ENCODE results near the gene FAM210B.

The FAM210B gene

DNA sequence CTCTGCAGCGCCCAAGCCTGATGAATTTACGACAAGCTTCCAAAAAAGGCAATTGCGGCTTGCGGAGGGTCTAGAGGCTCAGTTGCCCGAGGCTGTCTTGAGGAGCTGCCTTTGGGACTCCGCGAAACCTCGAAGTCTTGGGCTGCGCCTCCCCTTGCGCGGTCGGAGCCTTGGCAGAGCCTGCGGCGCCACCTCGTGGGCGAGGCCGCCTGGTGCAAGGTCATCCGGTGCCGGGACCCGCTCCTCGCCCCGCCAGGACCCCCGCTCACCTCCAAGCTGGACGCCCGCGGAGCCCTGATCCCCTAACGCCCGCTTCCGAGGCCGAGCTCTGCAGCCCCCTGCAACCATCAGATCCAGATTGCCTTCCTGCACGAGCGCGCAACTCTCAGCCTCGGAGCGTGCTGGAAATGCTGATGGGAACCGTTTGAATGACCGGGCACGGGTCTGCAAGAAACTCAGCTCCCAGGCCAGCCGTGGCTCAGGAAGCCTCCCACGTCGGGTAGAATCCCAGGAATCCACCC, 14.9 kb upstream of the FAM210B start:
- H3K4me3 ChIP-seq (ENCODE audit: low read depth in 1 of 5, low read length in 5 of 5), result no peak overlapping the region
- no peaks in the 10 kb centered on the region for H3K36me3 ChIP-seq (ENCODE audit: control insufficient read depth in 5 of 5, insufficient read depth in 5 of 5, low read length in 5 of 5)
- H3K27me3 ChIP-seq (ENCODE audit: control insufficient read depth in 5 of 5, insufficient read depth in 4 of 5, low read length in 5 of 5), result peaks cover 6 to 23% (median 16%) of the 10 kb centered on the region in 5 donors
- no peaks in the 10 kb centered on the region for H3K9me3 ChIP-seq (ENCODE audit: control insufficient read depth in 5 of 5, low read length in 5 of 5)
- H3K9ac ChIP-seq (ENCODE audit: low read length in 5 of 5), result no peak overlapping the region
- H3K27ac ChIP-seq (ENCODE audit: low read depth, low read length), result no peak overlapping the region
- H3K4me1 ChIP-seq (ENCODE audit: control insufficient read depth in 5 of 5, insufficient read depth in 5 of 5, low read length in 5 of 5), result peaks cover 0 to 7% (median 7%) of the 10 kb centered on the region in 5 donors

DNA sequence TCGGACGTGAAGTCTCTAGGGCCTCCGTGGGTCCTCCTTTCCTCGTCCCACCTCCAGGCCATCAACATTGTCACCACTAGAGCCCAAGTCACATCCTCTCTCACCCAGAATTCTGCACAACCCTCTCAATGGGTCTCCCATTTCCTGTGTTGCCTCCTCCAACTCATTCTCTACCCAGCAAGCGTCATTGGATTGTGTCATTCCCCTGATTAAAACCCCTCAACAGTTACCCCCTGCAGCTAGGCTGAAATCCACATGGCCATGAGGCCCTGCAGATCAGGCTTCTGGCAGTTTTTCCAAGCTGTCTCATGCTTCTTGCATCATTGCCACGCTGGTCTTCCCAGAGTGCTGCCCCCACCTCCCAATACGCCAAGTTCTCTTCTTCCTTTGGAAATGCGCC, 12.9 kb upstream of the FAM210B start:
- Histone ChIP-seq H3K27me3 (ENCODE audit: control insufficient read depth in 5 of 5, insufficient read depth in 4 of 5, low read length in 5 of 5) (peaks cover 6 to 23% (median 22%) of the 10 kb centered on the region in 5 donors), H3K27ac (ENCODE audit: low read depth, low read length) (no peak overlapping the region), H3K9ac (ENCODE audit: low read length in 5 of 5) (no peak overlapping the region), H3K9me3 (ENCODE audit: control insufficient read depth in 5 of 5, low read length in 5 of 5) (no peaks in the 10 kb centered on the region), H3K4me3 (ENCODE audit: low read depth in 1 of 5, low read length in 5 of 5) (no peak overlapping the region), H3K36me3 (ENCODE audit: control insufficient read depth in 5 of 5, insufficient read depth in 5 of 5, low read length in 5 of 5) (no peaks in the 10 kb centered on the region), H3K4me1 (ENCODE audit: control insufficient read depth in 5 of 5, insufficient read depth in 5 of 5, low read length in 5 of 5) (peaks cover 0 to 7% (median 7%) of the 10 kb centered on the region in 5 donors)

- Histone ChIP-seq H3K27me3 (ENCODE audit: control insufficient read depth in 5 of 5, insufficient read depth in 4 of 5, low read length in 5 of 5) (peaks cover 6 to 23% (median 20%) of the 10 kb centered on the region in 5 donors), H3K4me1 (ENCODE audit: control insufficient read depth in 5 of 5, insufficient read depth in 5 of 5, low read length in 5 of 5) (peaks cover 0 to 7% (median 7%) of the 10 kb centered on the region in 5 donors), H3K36me3 (ENCODE audit: control insufficient read depth in 5 of 5, insufficient read depth in 5 of 5, low read length in 5 of 5) (no peaks in the 10 kb centered on the region), H3K4me3 (ENCODE audit: low read depth in 1 of 5, low read length in 5 of 5) (no peak overlapping the region), H3K9me3 (ENCODE audit: control insufficient read depth in 5 of 5, low read length in 5 of 5) (no peaks in the 10 kb centered on the region), H3K9ac (ENCODE audit: low read length in 5 of 5) (no peak overlapping the region), H3K27ac (ENCODE audit: low read depth, low read length) (no peak overlapping the region)
These were observed 11.0 kb upstream of the FAM210B start for GRCh38 chr20:56347628-56348304.

GRCh38 chr20:56348305-56348693, 10.5 kb upstream of the FAM210B start:
- Histone ChIP-seq H3K36me3 (ENCODE audit: control insufficient read depth in 5 of 5, insufficient read depth in 5 of 5, low read length in 5 of 5) (no peaks in the 10 kb centered on the region), H3K4me3 (ENCODE audit: low read depth in 1 of 5, low read length in 5 of 5) (no peak overlapping the region), H3K27me3 (ENCODE audit: control insufficient read depth in 5 of 5, insufficient read depth in 4 of 5, low read length in 5 of 5) (peaks cover 3 to 19% (median 15%) of the 10 kb centered on the region in 5 donors), H3K4me1 (ENCODE audit: control insufficient read depth in 5 of 5, insufficient read depth in 5 of 5, low read length in 5 of 5) (peaks cover 0 to 7% (median 7%) of the 10 kb centered on the region in 5 donors), H3K9ac (ENCODE audit: low read length in 5 of 5) (no peak overlapping the region), H3K27ac (ENCODE audit: low read depth, low read length) (no peak overlapping the region), H3K9me3 (ENCODE audit: control insufficient read depth in 5 of 5, low read length in 5 of 5) (no peaks in the 10 kb centered on the region)

GRCh38 chr20:56348746-56349145, 10.0 kb upstream of the FAM210B start:
- Histone ChIP-seq H3K9ac (ENCODE audit: low read length in 5 of 5) (no peak overlapping the region), H3K9me3 (ENCODE audit: control insufficient read depth in 5 of 5, low read length in 5 of 5) (no peaks in the 10 kb centered on the region), H3K27ac (ENCODE audit: low read depth, low read length) (no peak overlapping the region), H3K36me3 (ENCODE audit: control insufficient read depth in 5 of 5, insufficient read depth in 5 of 5, low read length in 5 of 5) (no peaks in the 10 kb centered on the region), H3K4me1 (ENCODE audit: control insufficient read depth in 5 of 5, insufficient read depth in 5 of 5, low read length in 5 of 5) (peaks cover 0 to 6% (median 5%) of the 10 kb centered on the region in 5 donors), H3K4me3 (ENCODE audit: low read depth in 1 of 5, low read length in 5 of 5) (no peak overlapping the region), H3K27me3 (ENCODE audit: control insufficient read depth in 5 of 5, insufficient read depth in 4 of 5, low read length in 5 of 5) (peaks cover 3 to 15% (median 12%) of the 10 kb centered on the region in 5 donors)

GRCh38 chr20:56350842-56351241, 7.9 kb upstream of the FAM210B start:
- Histone ChIP-seq H3K9ac (ENCODE audit: low read length in 5 of 5) (no peak overlapping the region), H3K27me3 (ENCODE audit: control insufficient read depth in 5 of 5, insufficient read depth in 4 of 5, low read length in 5 of 5) (peaks cover 0 to 7% (median 3%) of the 10 kb centered on the region in 5 donors), H3K9me3 (ENCODE audit: control insufficient read depth in 5 of 5, low read length in 5 of 5) (no peaks in the 10 kb centered on the region), H3K27ac (ENCODE audit: low read depth, low read length) (no peak overlapping the region), H3K4me3 (ENCODE audit: low read depth in 1 of 5, low read length in 5 of 5) (no peak overlapping the region), H3K4me1 (ENCODE audit: control insufficient read depth in 5 of 5, insufficient read depth in 5 of 5, low read length in 5 of 5) (no peaks in the 10 kb centered on the region), H3K36me3 (ENCODE audit: control insufficient read depth in 5 of 5, insufficient read depth in 5 of 5, low read length in 5 of 5) (no peaks in the 10 kb centered on the region)

- Histone ChIP-seq H3K27me3 (ENCODE audit: control insufficient read depth in 5 of 5, insufficient read depth in 4 of 5, low read length in 5 of 5) (peaks cover 0 to 7% (median 3%) of the 10 kb centered on the region in 5 donors), H3K9ac (ENCODE audit: low read length in 5 of 5) (no peak overlapping the region), H3K4me1 (ENCODE audit: control insufficient read depth in 5 of 5, insufficient read depth in 5 of 5, low read length in 5 of 5) (no peaks in the 10 kb centered on the region), H3K4me3 (ENCODE audit: low read depth in 1 of 5, low read length in 5 of 5) (no peak overlapping the region), H3K27ac (ENCODE audit: low read depth, low read length) (no peak overlapping the region), H3K9me3 (ENCODE audit: control insufficient read depth in 5 of 5, low read length in 5 of 5) (no peaks in the 10 kb centered on the region), H3K36me3 (ENCODE audit: control insufficient read depth in 5 of 5, insufficient read depth in 5 of 5, low read length in 5 of 5) (no peaks in the 10 kb centered on the region)
These were observed 6.3 kb upstream of the FAM210B start for GRCh38 chr20:56352345-56353055.

- H3K27me3 ChIP-seq (ENCODE audit: control insufficient read depth in 5 of 5, insufficient read depth in 4 of 5, low read length in 5 of 5), result peaks cover 0 to 7% (median 0%) of the 10 kb centered on the region in 5 donors
- no peaks in the 10 kb centered on the region for H3K9me3 ChIP-seq (ENCODE audit: control insufficient read depth in 5 of 5, low read length in 5 of 5)
These were observed 5.4 kb upstream of the FAM210B start for GRCh38 chr20:56353356-56353755.

DNA sequence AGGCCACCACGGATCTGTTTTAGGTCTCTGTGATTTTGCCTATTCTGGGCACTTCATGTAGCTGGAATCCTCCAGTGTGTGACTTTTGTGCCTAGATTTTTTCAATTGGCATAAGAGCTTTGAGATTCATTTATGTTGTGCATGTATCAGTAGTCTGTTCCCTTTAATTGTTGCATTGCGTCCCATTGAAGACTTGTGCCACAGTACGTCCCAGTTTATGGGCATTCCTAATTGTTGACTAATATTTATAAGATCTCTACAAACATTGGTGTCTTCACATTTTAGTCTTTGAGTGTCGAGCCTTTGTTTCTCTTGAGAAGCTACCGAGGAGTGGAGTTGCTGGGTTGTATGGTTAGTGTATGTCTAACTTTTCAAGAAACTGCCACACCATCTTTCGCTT, 704 bp upstream of the FAM210B start:
- peak overlapping the region; percentile 30 to 89 (median 48) for H3K4me3 ChIP-seq (ENCODE audit: low read depth in 1 of 5, low read length in 5 of 5)
- H3K9me3 ChIP-seq (ENCODE audit: control insufficient read depth in 5 of 5, low read length in 5 of 5), result no peaks in the 10 kb centered on the region
- no peaks in the 10 kb centered on the region for H3K27me3 ChIP-seq (ENCODE audit: control insufficient read depth in 5 of 5, insufficient read depth in 4 of 5, low read length in 5 of 5)
- peaks cover 7 to 33% (median 26%) of the 10 kb centered on the region in 5 donors for H3K4me1 ChIP-seq (ENCODE audit: control insufficient read depth in 5 of 5, insufficient read depth in 5 of 5, low read length in 5 of 5)
- H3K36me3 ChIP-seq (ENCODE audit: control insufficient read depth in 5 of 5, insufficient read depth in 5 of 5, low read length in 5 of 5), result peaks cover 0 to 3% (median 0%) of the 10 kb centered on the region in 5 donors
- no peak overlapping the region for H3K27ac ChIP-seq (ENCODE audit: low read depth, low read length)
- no peak overlapping the region for H3K9ac ChIP-seq (ENCODE audit: low read length in 5 of 5)

More at GRCh38 chr20:56353356-56353755, 5.4 kb upstream of the FAM210B start:
- H3K4me3 ChIP-seq (ENCODE audit: low read depth in 1 of 5, low read length in 5 of 5), result no peak overlapping the region
- H3K9ac ChIP-seq (ENCODE audit: low read length in 5 of 5), result no peak overlapping the region
- H3K36me3 ChIP-seq (ENCODE audit: control insufficient read depth in 5 of 5, insufficient read depth in 5 of 5, low read length in 5 of 5), result no peaks in the 10 kb centered on the region
- no peak overlapping the region for H3K27ac ChIP-seq (ENCODE audit: low read depth, low read length)
- peaks cover 0 to 6% (median 5%) of the 10 kb centered on the region in 5 donors for H3K4me1 ChIP-seq (ENCODE audit: control insufficient read depth in 5 of 5, insufficient read depth in 5 of 5, low read length in 5 of 5)

Data from subcutaneous abdominal adipose tissue (tissue), 5 donors.